ENCODE results near the gene SMAP2. TPM values are rescaled to one million over a fixed set of nuclear protein-coding genes. Genes with fewer than 3 reads are reported as not detected.
"Not testable (repeated sequence)": the region's sequence is repeated elsewhere in the genome, so short reads cannot be mapped to it uniquely, and the experiment has no call there.

The SMAP2 gene
- total RNA-seq, 4 donors from 2014 or later, result 20.7 to 39.3 (median 29.2) TPM

- intact Hi-C loops (cut with DNase I), result loop anchor here (1.0 kb wide), 1 partner anchor 195 kb away; no protein-coding TSS in a partner anchor
Observed at GRCh38 chr1:40338745-40339419, 34.6 kb upstream of the SMAP2 start.

DNA sequence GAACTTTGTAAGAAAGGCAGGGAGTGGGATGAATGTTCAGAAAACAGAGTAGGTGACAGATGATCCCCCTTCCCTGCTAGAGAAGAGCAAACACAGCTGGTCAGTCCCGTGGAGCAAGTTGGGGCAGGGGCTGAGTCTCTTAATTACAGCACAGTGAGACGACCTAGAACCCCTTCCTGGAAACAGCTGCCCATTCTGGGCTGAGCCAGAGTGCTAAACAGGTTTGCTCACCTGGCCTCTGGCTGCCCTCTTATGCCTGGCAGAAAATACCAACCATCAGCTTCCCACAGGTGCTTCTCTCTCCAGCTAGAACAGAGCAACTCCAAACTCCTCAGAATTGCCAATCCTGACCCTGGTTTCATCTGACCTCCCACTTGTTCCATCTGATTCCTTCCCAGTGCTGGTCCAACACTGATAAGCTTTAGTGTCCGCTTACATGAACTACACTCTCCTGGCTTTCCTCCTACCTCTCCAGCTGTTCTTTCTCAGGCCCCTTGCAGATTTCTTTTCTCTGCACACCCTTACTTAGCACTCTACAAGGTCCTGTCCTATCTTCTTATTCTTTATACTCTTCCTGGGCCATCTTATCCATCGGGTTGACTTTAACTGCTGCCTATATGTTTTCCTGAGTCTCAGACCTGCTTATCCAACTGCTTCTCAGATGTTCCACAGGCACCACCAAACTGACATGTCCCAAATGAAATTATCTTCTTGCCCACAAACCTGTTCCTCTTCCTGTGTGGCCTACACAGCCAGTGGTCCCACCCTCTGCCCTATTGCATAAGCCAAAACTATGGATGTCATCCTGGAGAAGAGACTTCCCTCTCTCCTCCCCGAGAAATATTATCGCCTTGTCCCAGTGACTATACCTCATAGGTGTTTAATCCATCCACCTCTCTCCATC is 33.9 kb upstream of the SMAP2 start:
- Histone ChIP-seq H3K36me3 (no peaks in the 10 kb centered on the region), H3K27ac (replicated peaks in 1 of 4) (no peak overlapping the region), H3K9me3 (no peaks in the 10 kb centered on the region), H3K4me1 (peaks cover 0 to 11% (median 3%) of the 10 kb centered on the region in 4 donors), H3K4me3 (no peak overlapping the region), H3K27me3 (peaks cover 0 to 8% (median 0%) of the 10 kb centered on the region in 4 donors)
- TF ChIP-seq CTCF (IDR thresholded peaks at IDR 0.05), result no peak
- TF ChIP-seq EP300 (IDR thresholded peaks at IDR 0.05), result no peak
- TF ChIP-seq POLR2AphosphoS5 (IDR thresholded peaks at IDR 0.05), result no peak
- no peak for TF ChIP-seq POLR2A (IDR thresholded peaks at IDR 0.05; ENCODE audit: low read depth)
- intact Hi-C loops (cut with DNase I), result loop anchor here (5.0 kb wide), 1 partner anchor 63 kb away; no protein-coding TSS in a partner anchor
- no peak for DNase-seq (ENCODE audit: extremely low spot score)
- 81% methylated on average over 4 of the region's 6 CpGs for WGBS

More at GRCh38 chr1:40338745-40339419, 34.6 kb upstream of the SMAP2 start:
- Histone ChIP-seq H3K4me1 (peaks cover 0 to 11% (median 3%) of the 10 kb centered on the region in 4 donors), H3K4me3 (no peak overlapping the region), H3K27me3 (peaks cover 0 to 8% (median 0%) of the 10 kb centered on the region in 4 donors), H3K36me3 (no peaks in the 10 kb centered on the region), H3K27ac (replicated peaks in 1 of 4) (no peak overlapping the region), H3K9me3 (no peaks in the 10 kb centered on the region)
- peak; percentile 94 for DNase-seq (ENCODE audit: extremely low spot score)
- TF ChIP-seq CTCF (IDR thresholded peaks at IDR 0.05) (peak in 2 of 3 experiments; percentile 93 to 96), POLR2A (IDR thresholded peaks at IDR 0.05; ENCODE audit: low read depth) (no peak)
- WGBS, result 23% methylated on average over 21 of the region's 21 CpGs

- Histone ChIP-seq H3K36me3 (no peaks in the 10 kb centered on the region), H3K27me3 (peaks cover 0 to 8% (median 0%) of the 10 kb centered on the region in 4 donors), H3K4me3 (no peak overlapping the region), H3K4me1 (peaks cover 0 to 11% (median 3%) of the 10 kb centered on the region in 4 donors), H3K27ac (replicated peaks in 1 of 4) (no peak overlapping the region), H3K9me3 (no peaks in the 10 kb centered on the region)
- intact Hi-C loops (cut with DNase I), result loop anchor here (5.0 kb wide), 1 partner anchor 61 kb away; no protein-coding TSS in a partner anchor
- 71% methylated on average over 6 of the region's 6 CpGs for WGBS
- TF ChIP-seq POLR2A (IDR thresholded peaks at IDR 0.05; ENCODE audit: low read depth) (no peak), CTCF (IDR thresholded peaks at IDR 0.05) (no peak), POLR2AphosphoS5 (IDR thresholded peaks at IDR 0.05) (no peak), EP300 (IDR thresholded peaks at IDR 0.05) (no peak)
- DNase-seq (ENCODE audit: extremely low spot score), result no peak
Observed at GRCh38 chr1:40341491-40342380, 31.8 kb upstream of the SMAP2 start.

DNA sequence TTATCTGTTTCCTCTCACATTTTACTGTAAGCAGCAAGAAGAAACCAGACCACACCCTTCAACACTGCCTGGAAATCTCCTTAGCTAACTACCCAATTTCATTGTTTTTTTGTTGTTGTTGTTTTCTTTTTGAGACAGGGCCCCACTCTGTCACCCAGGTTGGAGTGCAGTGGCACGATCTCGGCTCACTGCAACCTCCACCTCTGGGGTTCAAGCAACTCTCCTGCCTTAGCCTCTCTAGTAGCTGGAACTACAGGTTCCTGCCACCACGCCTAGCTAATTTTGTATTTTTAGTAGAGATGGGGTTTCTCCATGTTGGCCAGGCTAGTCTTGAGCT is 31.2 kb upstream of the SMAP2 start:
- peaks cover 0 to 11% (median 3%) of the 10 kb centered on the region in 4 donors for H3K4me1 ChIP-seq
- not testable (repeated sequence) for DNase-seq (ENCODE audit: extremely low spot score); H3K4me3 ChIP-seq; H3K36me3 ChIP-seq; H3K27ac ChIP-seq (replicated peaks in 1 of 4); H3K27me3 ChIP-seq; H3K9me3 ChIP-seq
- 86% methylated on average over 3 of the region's 3 CpGs for WGBS
- intact Hi-C loops (cut with DNase I), result loop anchor here (5.0 kb wide), 1 partner anchor 60 kb away; no protein-coding TSS in a partner anchor
